Measurements from ENCODE around the gene AGER.
"Not testable (repeated sequence)": the region's sequence is repeated elsewhere in the genome, so short reads cannot be mapped to it uniquely, and the experiment has no call there.

Gene AGER

GRCh38 chr6:32185681-32186131, 1.7 kb upstream of the AGER start:
- not testable (repeated sequence) for DNase-seq

- DNase-seq: no peak
Measured at GRCh38 chr6:32183483-32184083, 470 bp downstream of the AGER start.

GRCh38 chr6:32183030-32183429, 1.0 kb downstream of the AGER start:
- DNase-seq: no peak

- DNase-seq: no peak
Measured at GRCh38 chr6:32182555-32182981, 1.5 kb downstream of the AGER start.

- no peak for DNase-seq
Measured at GRCh38 chr6:32181915-32182529, 2.0 kb downstream of the AGER start.

GRCh38 chr6:32181148-32181702, 2.8 kb downstream of the AGER start:
- no peak for DNase-seq

- DNase-seq: no peak
Measured at GRCh38 chr6:32179766-32180405, 4.2 kb downstream of the AGER start.

GRCh38 chr6:32178547-32179440, 5.3 kb downstream of the AGER start:
- peak; percentile 30 for DNase-seq

- peak; percentile 100 for DNase-seq
Measured at GRCh38 chr6:32177788-32178546, 6.1 kb downstream of the AGER start, which contains the start of gene RNF5. TSS of gene RNF5 (plus strand) at chr6:32178405. CDS start at chr6:32178512, 107 bp downstream.

GRCh38 chr6:32177183-32177787, 6.8 kb downstream of the AGER start:
- peak; percentile 96 for DNase-seq

- DNase-seq: peak; percentile 86
Measured at GRCh38 chr6:32176476-32177182, 7.4 kb downstream of the AGER start.

GRCh38 chr6:32175711-32176475, 8.2 kb downstream of the AGER start, which contains the start of gene AGPAT1:
TSS of gene AGPAT1 (minus strand) at chr6:32176084. CDS start at chr6:32171496, 4,588 bp downstream.
- DNase-seq: peak; percentile 96

- DNase-seq: no peak
Measured at GRCh38 chr6:32175322-32175710, 8.7 kb downstream of the AGER start.

- DNase-seq: no peak
Measured at GRCh38 chr6:32174416-32174815, 9.6 kb downstream of the AGER start.

GRCh38 chr6:32173051-32173727, 10.9 kb downstream of the AGER start:
- DNase-seq: no peak

GRCh38 chr6:32171234-32171633, 12.8 kb downstream of the AGER start:
- DNase-seq: no peak

- no peak for DNase-seq
Measured at GRCh38 chr6:32170294-32170693, 13.8 kb downstream of the AGER start.

GRCh38 chr6:32168807-32169591, 15.1 kb downstream of the AGER start:
- DNase-seq: no peak

- DNase-seq: no peak
Measured at GRCh38 chr6:32168350-32168749, 15.7 kb downstream of the AGER start.

All from DMS79 treated with DMSO at 0.1 percent for 48 hours (cell line).